Right lobe of liver (tissue), 4 donors: ENCODE data around the gene PFKFB1.

Source experiments
- CTCF ChIP-seq, 4 donors: fragments of 200-600 bp in 3 of 4; fragments of 450-650 bp in 1 of 4; IDR thresholded peaks; one replicate each; pipeline versions ENCODE4 v1.5.1 to v1.8.0; 2016 to 2022; ENCODE audit warnings: antibody characterized with exemption in 4 of 4, mild to moderate bottlenecking in 2 of 4
- POLR2A ChIP-seq: fragments of 450-650 bp; IDR thresholded peaks from one replicate; pipeline ENCODE4 v1.6.1; 2017; ENCODE audit warnings: antibody characterized with exemption, mild to moderate bottlenecking
- donor health status: DM: no; HTN: no; CAD: no.
- donor health status: DM: no; HTN: no; CAD: no.
- donor health status: DM: no; HTN: yes; CAD: no.

GRCh38 chrX:54994099-54994498, at the start of gene PFKFB1:
- no peak for TF ChIP-seq CTCF (IDR thresholded peaks at IDR 0.05)
- TF ChIP-seq POLR2A, result no peak
